ENCODE measurements around the gene POC5.

POC5 gene

DNA sequence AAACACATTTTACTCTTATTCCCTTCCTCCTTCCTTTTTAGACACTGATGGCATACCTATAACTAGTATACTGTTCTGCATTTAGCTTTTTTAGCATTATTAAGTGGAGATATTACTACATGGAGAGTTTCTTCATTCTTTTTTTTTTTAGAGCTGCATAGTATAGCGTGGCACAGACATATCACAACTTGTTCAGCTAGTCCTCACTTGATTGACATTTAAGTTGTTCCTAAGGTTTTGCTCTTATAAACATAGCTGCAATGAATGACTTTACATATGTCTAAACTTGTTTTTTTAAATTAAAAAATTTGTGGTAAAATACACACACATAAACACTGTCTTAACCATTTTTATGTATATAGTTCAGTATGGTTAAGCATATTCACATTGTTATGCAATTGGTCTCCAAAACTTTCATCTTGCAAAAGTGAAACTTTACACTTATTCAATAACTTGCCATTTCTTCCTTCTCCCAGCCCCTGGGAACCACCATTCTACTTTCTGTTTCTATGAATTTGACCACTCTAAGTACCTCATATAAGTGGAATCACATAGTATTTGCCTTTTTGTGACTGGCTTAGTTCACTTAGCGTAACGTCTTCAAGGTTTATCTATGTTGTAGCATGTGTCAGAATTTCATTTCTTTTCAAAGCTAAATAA is 57.3 kb downstream of the POC5 start:
- no peak for DNase-seq

DNA sequence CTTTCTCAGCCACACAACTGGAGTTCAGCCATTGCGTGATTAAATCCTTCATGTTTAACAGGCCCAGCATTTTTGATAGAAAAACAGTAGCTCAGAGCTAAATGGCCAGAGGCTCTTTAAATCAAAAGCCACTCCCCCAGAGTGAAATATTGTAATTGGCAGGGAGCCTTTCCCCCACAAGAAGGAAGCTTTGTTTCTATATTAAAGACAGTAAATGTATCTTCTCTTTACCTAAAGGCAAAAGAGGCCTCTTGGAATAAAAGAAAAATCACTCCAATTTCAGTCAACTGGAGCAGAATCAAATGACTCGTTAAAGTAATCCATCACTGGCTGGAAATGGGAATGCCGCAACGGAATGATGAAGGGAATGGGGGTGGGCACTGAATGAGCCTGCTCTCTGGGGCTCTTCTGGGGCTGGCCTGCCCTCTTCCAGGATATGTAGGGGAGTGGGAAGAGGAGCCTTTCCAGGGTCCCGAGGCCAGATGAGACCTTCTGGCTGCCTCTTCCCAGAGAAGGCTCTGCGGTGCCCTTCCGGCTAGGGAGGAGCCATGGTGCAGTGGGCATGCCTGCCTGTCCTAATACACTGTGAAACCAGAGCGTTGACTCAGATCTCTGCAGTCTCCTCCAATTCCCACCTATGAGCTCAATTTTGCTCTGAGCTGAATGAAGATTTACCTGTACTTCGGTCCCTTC is 60.8 kb downstream of the POC5 start:
- no peak for DNase-seq

DNA sequence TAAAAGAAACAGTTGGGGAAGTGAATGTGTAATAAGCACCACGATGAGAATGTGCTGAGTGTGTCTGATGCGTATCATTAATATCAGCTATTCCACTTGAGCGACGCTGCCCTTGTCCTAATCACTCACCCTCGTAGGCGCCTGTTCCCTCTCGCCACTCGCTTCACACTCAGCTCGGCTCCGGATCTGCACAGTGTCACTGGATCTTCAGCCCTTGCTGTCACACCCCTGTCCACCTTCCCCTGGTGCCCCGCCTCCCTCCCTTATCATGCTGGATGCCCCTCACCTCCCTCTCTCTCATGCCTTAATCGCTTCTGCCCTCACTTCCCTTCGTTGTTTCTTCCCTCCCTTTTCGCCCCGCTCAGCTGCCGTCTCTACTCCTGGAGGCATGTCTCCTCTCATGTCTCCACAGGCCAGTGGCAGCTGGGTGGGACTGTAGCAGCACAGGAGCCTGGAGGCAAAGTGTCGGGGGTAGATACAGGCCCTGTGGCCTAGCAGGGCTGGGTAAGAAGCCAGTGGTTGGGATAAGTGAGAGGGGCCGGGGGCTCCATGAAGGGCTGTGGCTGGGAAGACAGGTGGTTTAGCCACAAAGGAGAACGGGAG is 62.4 kb downstream of the POC5 start:
- DNase-seq = no peak

DNA sequence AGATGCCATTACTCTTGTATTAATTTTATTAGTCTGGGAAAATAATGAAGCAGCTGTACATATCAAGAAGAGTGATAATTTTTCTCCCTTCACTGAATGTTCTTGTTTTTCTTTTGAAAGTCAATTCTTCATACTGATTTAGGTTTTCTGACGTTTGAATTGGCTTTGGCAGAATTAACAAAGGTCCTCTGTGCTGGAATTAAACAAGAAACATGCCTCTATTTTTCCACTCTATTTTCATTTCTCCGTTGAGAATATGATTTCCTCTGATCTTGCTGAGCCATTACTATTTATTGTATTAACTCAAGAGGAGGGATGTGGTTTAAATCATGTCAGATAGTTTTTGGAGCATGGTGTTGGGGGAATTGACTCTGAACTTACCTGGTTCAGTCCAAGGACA is 63.7 kb downstream of the POC5 start:
- no peak for DNase-seq

DNA sequence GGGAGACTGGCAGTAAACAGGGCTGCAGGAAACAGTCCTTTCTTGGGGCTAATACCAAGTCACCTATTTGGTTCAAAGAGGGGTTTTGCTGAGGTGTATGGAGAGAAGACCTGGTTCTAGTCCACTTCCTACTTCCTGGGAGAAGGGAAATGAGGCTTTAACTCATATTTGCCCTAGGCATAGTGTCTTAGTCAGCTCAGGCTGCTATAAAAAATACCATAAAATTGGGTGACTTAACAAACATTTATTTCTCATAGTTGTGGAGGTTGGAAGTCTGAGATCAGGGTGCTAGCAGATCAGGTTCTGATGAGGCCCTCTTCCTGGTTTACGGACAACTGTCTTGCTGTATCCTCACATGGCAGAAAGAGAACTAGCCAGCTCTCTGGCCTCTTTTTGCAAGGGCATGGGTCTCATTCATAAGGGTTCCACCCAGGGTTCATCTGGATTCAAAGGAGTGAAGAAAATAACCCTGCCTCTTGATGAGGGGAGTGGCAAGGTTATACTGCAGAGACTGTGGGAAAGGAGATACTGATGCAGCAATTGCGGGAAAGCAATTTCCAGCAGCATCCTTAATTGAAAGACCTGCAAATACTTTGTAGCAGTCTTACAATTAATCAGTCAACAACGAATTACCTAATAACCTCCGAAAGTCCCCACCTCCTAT is 65.5 kb downstream of the POC5 start:
- no peak for DNase-seq

DNA sequence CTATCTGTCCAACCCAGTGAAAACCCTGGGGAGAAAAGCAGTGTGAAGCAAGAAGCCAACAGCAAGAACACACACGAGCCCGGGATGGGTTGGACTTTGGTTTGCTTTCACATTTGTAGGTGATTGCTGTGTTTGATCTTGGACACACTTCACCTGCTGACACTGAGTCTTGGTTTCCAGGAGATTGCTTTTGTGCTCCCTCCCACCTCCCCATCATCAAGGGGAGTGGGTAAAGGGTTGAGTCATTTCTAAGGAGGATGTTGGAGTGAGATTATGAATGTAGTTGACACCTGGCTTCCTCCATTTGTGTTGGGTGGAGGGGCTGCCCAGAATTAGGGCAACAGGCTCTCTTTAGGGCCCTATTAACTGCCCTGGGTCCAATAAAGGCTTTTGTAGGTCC is 68.5 kb downstream of the POC5 start:
- DNase-seq = no peak

DNA sequence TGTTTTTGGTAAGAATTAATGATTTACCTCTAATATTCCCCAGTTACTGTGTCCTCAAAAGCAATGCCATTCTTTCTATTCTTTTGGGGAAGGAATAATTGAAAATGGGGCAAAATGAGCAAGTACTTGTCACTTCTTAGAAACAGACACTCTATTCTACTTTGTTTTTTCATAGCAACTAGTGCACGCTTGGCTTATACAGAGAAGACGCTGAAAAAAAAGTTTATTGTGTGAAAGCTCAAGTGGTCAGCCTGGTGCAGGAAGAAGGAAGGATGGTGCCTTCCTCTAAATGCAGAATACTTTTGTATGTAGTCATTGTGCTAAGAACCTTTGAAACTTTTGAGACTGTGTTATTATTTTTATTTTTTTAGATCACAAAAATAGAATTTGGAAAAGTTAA is 76.4 kb downstream of the POC5 start:
- no peak for DNase-seq

DNA sequence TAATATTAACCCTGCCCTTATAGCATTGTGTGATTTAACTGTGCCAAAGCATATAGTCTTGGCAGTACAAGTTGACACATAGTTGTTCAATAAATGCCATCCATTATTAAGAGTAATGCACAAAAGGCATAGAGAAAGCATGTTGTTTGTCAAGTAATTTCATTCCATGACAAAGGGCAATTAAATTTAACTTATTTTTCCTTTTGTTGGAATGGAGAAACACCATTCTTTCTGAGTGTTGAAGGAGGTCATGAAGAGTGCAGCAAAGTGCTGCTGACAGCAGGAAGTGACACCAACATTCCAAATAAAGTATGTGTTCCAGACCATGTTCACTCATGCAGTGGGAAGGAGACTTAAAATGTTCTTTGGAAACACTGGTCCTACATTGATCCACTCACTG is 76.8 kb downstream of the POC5 start:
- peak; percentile 11 for DNase-seq

DNA sequence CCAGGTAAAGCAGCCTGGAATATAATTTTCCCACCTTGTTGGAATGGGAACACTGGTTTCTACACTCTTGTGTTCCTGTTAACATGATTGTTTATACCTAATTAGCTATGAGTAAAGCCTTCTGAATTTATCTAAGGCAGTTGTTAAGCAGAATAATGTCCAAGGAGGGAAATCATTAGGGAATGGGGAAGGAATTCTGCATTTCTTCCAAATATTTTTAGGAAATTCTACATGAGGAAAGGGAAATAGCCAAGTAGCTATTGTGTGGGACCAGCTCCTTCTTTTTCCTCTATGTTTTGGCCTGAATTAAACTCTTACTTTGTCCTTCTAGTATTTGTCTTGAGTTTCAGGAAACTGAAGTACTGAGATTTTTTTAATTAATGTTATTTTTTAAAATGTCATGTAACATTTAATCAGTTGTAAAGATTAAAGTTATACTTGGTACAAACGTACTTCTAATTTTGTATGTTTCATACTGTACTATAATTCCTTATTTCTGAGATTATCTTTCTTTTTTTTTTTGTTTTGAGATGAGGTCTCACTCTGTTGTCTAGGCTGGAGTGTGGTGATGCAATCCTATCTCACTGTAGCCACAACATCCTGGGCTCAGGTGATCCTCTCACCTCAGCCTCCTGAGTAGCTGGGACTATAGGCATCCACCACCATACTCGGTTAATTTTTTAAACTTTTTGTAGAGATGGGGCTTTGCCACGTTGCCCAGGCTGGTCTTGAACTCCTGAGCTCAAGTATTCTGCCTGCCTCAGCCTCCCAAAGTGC is 77.5 kb downstream of the POC5 start:
- no peak for DNase-seq

DNA sequence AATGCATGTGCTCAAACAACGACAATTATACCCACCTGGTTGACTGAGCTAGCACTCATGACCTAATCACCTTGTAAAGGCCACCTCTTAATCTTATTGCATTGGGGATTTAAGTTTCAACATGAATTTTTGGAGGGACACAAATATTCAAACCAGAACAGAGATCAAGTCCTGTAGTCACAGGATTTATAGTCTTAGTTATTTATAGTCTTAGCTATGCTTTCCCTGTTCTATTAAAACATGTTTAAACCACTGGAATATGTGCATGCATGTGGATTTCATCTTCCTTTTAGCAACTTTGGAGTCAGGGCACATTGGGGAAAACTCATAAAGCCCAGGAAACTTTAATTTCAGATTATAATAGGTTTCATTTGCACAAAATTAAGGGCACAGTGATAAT is 79.3 kb downstream of the POC5 start:
- DNase-seq = no peak

DNA sequence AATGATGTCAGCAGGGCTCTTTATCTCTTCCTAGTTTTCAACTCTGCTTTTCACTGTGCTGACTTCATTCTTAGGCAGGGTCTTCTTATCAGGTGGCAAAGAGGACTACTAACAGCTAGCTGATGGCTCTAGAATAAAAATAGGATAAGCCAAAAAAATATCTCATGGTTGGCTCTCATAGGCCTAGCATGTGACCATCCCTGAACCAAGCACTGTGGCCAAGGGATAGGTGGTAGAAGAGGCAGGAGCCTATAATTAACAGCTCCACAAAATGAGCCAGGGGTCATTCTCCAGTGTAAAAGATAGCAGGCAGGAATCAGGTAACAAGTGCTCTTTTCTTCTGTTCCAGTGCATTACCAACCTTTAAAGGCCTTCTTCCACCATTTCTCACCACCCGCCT is 84.9 kb downstream of the POC5 start:
- DNase-seq = no peak

DNA sequence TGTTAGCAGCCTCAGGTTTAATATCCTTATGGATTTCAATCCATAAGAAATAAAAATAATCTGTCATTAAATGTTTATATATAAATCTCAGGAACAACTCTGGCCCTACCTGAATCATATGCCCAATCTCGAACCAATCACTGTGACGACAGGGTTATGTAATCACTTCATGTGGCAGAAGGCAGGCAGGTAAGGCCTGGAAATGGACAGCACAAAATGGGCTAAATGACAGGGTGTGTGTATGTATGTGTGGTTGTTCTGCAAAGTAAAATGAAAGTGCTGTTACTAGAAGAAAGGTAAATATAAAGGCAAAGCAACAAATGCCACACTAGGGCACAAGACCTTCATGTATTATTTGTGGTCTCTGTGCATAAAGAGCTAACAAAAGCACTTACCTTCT is 86.4 kb downstream of the POC5 start:
- no peak for DNase-seq

DNA sequence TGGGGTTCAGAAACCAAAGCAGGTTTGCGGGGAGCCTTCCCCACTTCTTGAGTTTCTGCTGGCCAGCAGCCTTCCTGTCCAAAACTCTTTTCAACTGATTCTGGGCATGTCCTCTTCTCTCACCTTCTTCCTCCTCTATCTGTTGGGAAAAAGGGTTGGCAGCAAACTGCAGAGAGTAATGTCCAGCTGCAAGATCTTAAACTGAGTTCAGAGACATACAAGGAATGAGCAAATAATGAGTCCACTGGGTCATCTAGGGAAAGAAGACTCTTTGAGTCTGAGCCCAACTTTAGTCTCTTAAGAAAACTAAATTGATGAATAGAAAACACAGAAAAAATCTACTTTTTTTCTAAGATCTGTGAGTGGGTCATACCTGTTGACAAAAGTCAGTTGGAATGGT is 89.4 kb downstream of the POC5 start:
- DNase-seq = no peak

DNA sequence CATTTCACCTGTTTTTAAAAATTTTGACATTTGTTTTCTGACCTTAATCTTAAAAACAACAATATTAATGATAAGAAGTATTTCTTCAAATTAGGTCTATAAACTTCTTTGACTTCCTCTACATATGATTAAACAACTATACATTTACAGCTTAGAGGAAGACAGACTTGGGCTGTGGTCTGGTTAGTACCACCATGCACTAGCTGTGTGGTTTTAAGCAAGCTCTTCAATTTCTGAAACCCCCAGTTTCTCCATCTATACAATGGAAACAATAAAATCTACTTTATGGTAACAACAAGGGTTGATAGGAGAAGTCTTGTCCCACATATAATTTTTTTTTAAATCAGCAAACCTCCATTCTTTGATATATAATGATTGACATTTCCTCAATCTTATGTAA is 90.3 kb downstream of the POC5 start:
- DNase-seq = no peak

Measured in DMS53 (cell line).